Ecto neural progenitor cell (in vitro differentiated cells): ENCODE results near the gene UPB1.
"Not testable (repeated sequence)": the region's sequence is repeated elsewhere in the genome, so short reads cannot be mapped to it uniquely, and the experiment has no call there.

Source experiments
- DNase-seq: peaks from one replicate; pipeline ENCODE4 v3.0.0-alpha.2; 2018; ENCODE audit warnings: low spot score

The UPB1 gene

GRCh38 chr22:24481641-24482040, 13.5 kb upstream of the UPB1 start:
- no peak for DNase-seq

GRCh38 chr22:24482575-24482974, 12.6 kb upstream of the UPB1 start:
- no peak for DNase-seq

- DNase-seq: no peak
Observed at GRCh38 chr22:24482998-24483397, 12.1 kb upstream of the UPB1 start.

- no peak for DNase-seq
Observed at GRCh38 chr22:24483976-24484545, 11.1 kb upstream of the UPB1 start.

GRCh38 chr22:24485170-24485569, 10.0 kb upstream of the UPB1 start:
- no peak for DNase-seq

GRCh38 chr22:24485608-24486007, 9.5 kb upstream of the UPB1 start:
- DNase-seq: no peak

- no peak for DNase-seq
Observed at GRCh38 chr22:24486501-24486921, 8.6 kb upstream of the UPB1 start.

- DNase-seq: no peak
Observed at GRCh38 chr22:24489011-24489410, 6.1 kb upstream of the UPB1 start.

GRCh38 chr22:24489434-24489833, 5.7 kb upstream of the UPB1 start:
- DNase-seq: not testable (repeated sequence)

- no peak for DNase-seq
Observed at GRCh38 chr22:24492391-24492790, 2.7 kb upstream of the UPB1 start.

- DNase-seq: no peak
Observed at GRCh38 chr22:24494167-24494527, 985 bp upstream of the UPB1 start.

GRCh38 chr22:24495365-24495675, 188 bp downstream of the UPB1 start:
- DNase-seq: no peak

GRCh38 chr22:24496234-24496633, 1.1 kb downstream of the UPB1 start:
- no peak for DNase-seq

GRCh38 chr22:24496661-24497060, 1.5 kb downstream of the UPB1 start:
- no peak for DNase-seq

- DNase-seq: no peak
Observed at GRCh38 chr22:24497841-24498258, 2.7 kb downstream of the UPB1 start.

GRCh38 chr22:24498824-24499223, 3.7 kb downstream of the UPB1 start:
- DNase-seq: no peak

GRCh38 chr22:24499706-24500276, 4.7 kb downstream of the UPB1 start:
- DNase-seq: no peak

- no peak for DNase-seq
Observed at GRCh38 chr22:24500277-24500820, 5.2 kb downstream of the UPB1 start.

GRCh38 chr22:24501301-24502005, 6.3 kb downstream of the UPB1 start:
- DNase-seq: no peak

GRCh38 chr22:24502034-24502433, 6.9 kb downstream of the UPB1 start:
- DNase-seq: no peak

- DNase-seq: no peak
Observed at GRCh38 chr22:24502541-24502940, 7.4 kb downstream of the UPB1 start.

GRCh38 chr22:24503137-24503842, 8.2 kb downstream of the UPB1 start:
- no peak for DNase-seq

- no peak for DNase-seq
Observed at GRCh38 chr22:24503843-24504338, 8.8 kb downstream of the UPB1 start.
